ENCODE data around the gene RFX4.

GRCh38 chr12:106599302-106599701, 16.5 kb downstream of the RFX4 start:
- TF ChIP-seq CTCF (optimal IDR thresholded peaks at IDR 0.05 in 1 of 3, IDR thresholded peaks at IDR 0.05 in 1 of 3, conservative IDR thresholded peaks at IDR 0.05 in 1 of 3; ENCODE audit: extremely low read depth in 1 of 3, insufficient read depth in 2 of 3, low read length in 3 of 3): no peak
- no peak for TF ChIP-seq EZH2 (IDR thresholded peaks at IDR 0.05; ENCODE audit: low read length)

Measured in keratinocyte (primary cell).